Stimulated activated CD4-positive, alpha-beta T cell treated with anti-CD3 and anti-CD28 coated beads, Interleukin-12 subunit alpha, Interleukin-12 subunit beta, amount 100 ng/mL, for 48 hours (primary cell): Measurements from ENCODE around the gene XPNPEP1.

Experiments used
- DNase-seq, 3 donors: peaks; one replicate each; pipeline ENCODE4 v3.0.0-alpha.2; 2020; ENCODE audit warnings: low read depth in 2 of 3, low spot score in 1 of 3

The XPNPEP1 gene

GRCh38 chr10:109866995-109867635 lies 56.2 kb downstream of the XPNPEP1 start:
- no peak for DNase-seq

- no peak for DNase-seq
Measured at GRCh38 chr10:109866168-109866994, 56.9 kb downstream of the XPNPEP1 start.

GRCh38 chr10:109863775-109864174 lies 59.5 kb downstream of the XPNPEP1 start:
- no peak for DNase-seq

- DNase-seq, result no peak
Measured at GRCh38 chr10:109862738-109863137, 60.6 kb downstream of the XPNPEP1 start.

GRCh38 chr10:109862041-109862440 lies 61.3 kb downstream of the XPNPEP1 start:
- no peak for DNase-seq

- no peak for DNase-seq
Measured at GRCh38 chr10:109861081-109861480, 62.2 kb downstream of the XPNPEP1 start.

- no peak for DNase-seq
Measured at GRCh38 chr10:109859221-109859620, 64.1 kb downstream of the XPNPEP1 start.

- DNase-seq, result no peak
Measured at GRCh38 chr10:109855746-109856145, 67.6 kb downstream of the XPNPEP1 start.

GRCh38 chr10:109853921-109854320 lies 69.4 kb downstream of the XPNPEP1 start:
- DNase-seq, result no peak

- DNase-seq, result peak; percentile 61 to 82 (median 65)
Measured at GRCh38 chr10:109852475-109853037, 70.8 kb downstream of the XPNPEP1 start.

GRCh38 chr10:109851616-109852474 lies 71.5 kb downstream of the XPNPEP1 start:
- DNase-seq, result peak in 1 of 3 donors; percentile 0

- no peak for DNase-seq
Measured at GRCh38 chr10:109846832-109847231, 76.5 kb downstream of the XPNPEP1 start.

GRCh38 chr10:109845308-109845707 lies 78.0 kb downstream of the XPNPEP1 start:
- no peak for DNase-seq

- DNase-seq, result no peak
Measured at GRCh38 chr10:109838592-109839244, 84.6 kb downstream of the XPNPEP1 start.

- no peak for DNase-seq
Measured at GRCh38 chr10:109837384-109837783, 85.9 kb downstream of the XPNPEP1 start.

GRCh38 chr10:109835257-109835656 lies 88.1 kb downstream of the XPNPEP1 start:
- no peak for DNase-seq

GRCh38 chr10:109831846-109832245 lies 91.5 kb downstream of the XPNPEP1 start:
- no peak for DNase-seq

GRCh38 chr10:109824206-109824605 lies 99.1 kb downstream of the XPNPEP1 start:
- no peak for DNase-seq

- no peak for DNase-seq
Measured at GRCh38 chr10:109823196-109823595, 100.1 kb downstream of the XPNPEP1 start.

GRCh38 chr10:109821672-109822071 lies 101.6 kb downstream of the XPNPEP1 start:
- DNase-seq, result no peak
